HFFc6 (cell line): ENCODE results near the gene RUBCN. TPM values are rescaled to one million over a fixed set of nuclear protein-coding genes. Genes with fewer than 3 reads are reported as not detected.

Experiments used
- DNase-seq: peaks from one replicate; pipeline ENCODE4 v3.0.0-alpha.2; 2018
- H3K27ac Mint-ChIP-seq: 2 replicates; pipeline ENCODE4 v1.8.0; 2020; ENCODE audit warnings: mild to moderate bottlenecking, mixed read lengths
- H3K27me3 Mint-ChIP-seq: 2 replicates; pipeline ENCODE4 v1.8.0; 2021; ENCODE audit warnings: mild to moderate bottlenecking, moderate library complexity, mixed read lengths; ENCODE audit not compliant: insufficient read depth
- H3K36me3 Mint-ChIP-seq: 2 replicates; pipeline ENCODE4 v1.8.0; 2021; ENCODE audit warnings: low read depth, mixed read lengths
- H3K4me1 Mint-ChIP-seq: 2 replicates; pipeline ENCODE4 v1.8.0; 2020; ENCODE audit warnings: low read depth, mixed read lengths
- H3K4me3 Mint-ChIP-seq: 2 replicates; pipeline ENCODE4 v1.8.0; 2020; ENCODE audit warnings: mild to moderate bottlenecking, moderate library complexity, mixed read lengths
- H3K9me3 Mint-ChIP-seq: 2 replicates; pipeline ENCODE4 v1.8.0; 2020; ENCODE audit warnings: mild to moderate bottlenecking, mixed read lengths
- total RNA-seq, 6 experiments: library from RNA; stranded (reverse); fragmentation: NEBNext Ultra II Directional; extraction: Animal tissue kit (Norgen Biotek cat#: 25700); gene quantifications; 2 replicates in 1 of 6; 3 replicates in 5 of 6; pipeline ENCODE4 v1.2.3, GENCODE V29; 2021
- TF ChIP-seq, protein P1 (sequence below): fragments of 200-600 bp; sonication (generic); IDR thresholded peaks from 2 replicates; pipeline ENCODE4 v1.5.0; 2021; ENCODE audit warnings: antibody characterized with exemption, mild to moderate bottlenecking

RUBCN gene
- total RNA-seq, 6 experiments from 2014 or later: 27.0 to 30.4 (median 29.4) TPM

- Mint-ChIP-seq H3K27ac (no peak overlapping the region), H3K36me3 (peaks cover 54% of the 10 kb centered on the region), H3K4me3 (no peak overlapping the region), H3K9me3 (no peaks in the 10 kb centered on the region), H3K4me1 (peaks cover 22% of the 10 kb centered on the region), H3K27me3 (no peaks in the 10 kb centered on the region; the same call in 1 of the 2 replicates)
- no peak for DNase-seq
- TF ChIP-seq, protein P1, sequence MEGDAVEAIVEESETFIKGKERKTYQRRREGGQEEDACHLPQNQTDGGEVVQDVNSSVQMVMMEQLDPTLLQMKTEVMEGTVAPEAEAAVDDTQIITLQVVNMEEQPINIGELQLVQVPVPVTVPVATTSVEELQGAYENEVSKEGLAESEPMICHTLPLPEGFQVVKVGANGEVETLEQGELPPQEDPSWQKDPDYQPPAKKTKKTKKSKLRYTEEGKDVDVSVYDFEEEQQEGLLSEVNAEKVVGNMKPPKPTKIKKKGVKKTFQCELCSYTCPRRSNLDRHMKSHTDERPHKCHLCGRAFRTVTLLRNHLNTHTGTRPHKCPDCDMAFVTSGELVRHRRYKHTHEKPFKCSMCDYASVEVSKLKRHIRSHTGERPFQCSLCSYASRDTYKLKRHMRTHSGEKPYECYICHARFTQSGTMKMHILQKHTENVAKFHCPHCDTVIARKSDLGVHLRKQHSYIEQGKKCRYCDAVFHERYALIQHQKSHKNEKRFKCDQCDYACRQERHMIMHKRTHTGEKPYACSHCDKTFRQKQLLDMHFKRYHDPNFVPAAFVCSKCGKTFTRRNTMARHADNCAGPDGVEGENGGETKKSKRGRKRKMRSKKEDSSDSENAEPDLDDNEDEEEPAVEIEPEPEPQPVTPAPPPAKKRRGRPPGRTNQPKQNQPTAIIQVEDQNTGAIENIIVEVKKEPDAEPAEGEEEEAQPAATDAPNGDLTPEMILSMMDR: no peak
Measured at GRCh38 chr3:197697355-197697754, 39.3 kb downstream of the RUBCN start.

GRCh38 chr3:197694251-197694650, 42.5 kb downstream of the RUBCN start:
- no peak for DNase-seq
- TF ChIP-seq, protein P1: no peak
- Mint-ChIP-seq H3K36me3 (peaks cover 57% of the 10 kb centered on the region), H3K4me3 (no peak overlapping the region), H3K4me1 (peaks cover 7% of the 10 kb centered on the region; the same call in 1 of the 2 replicates), H3K27me3 (no peaks in the 10 kb centered on the region; the same call in 1 of the 2 replicates), H3K27ac (no peak overlapping the region), H3K9me3 (no peaks in the 10 kb centered on the region)

- Mint-ChIP-seq H3K36me3 (peaks cover 50% of the 10 kb centered on the region), H3K27ac (no peak overlapping the region), H3K4me3 (no peak overlapping the region), H3K4me1 (peaks cover 7% of the 10 kb centered on the region; the same call in 1 of the 2 replicates), H3K27me3 (no peaks in the 10 kb centered on the region; the same call in 1 of the 2 replicates), H3K9me3 (no peaks in the 10 kb centered on the region)
- TF ChIP-seq, protein P1: no peak
- no peak for DNase-seq
Measured at GRCh38 chr3:197692641-197693040, 44.1 kb downstream of the RUBCN start.

- Mint-ChIP-seq H3K27ac (no peak overlapping the region), H3K27me3 (no peaks in the 10 kb centered on the region), H3K9me3 (no peaks in the 10 kb centered on the region), H3K4me1 (peaks cover 7% of the 10 kb centered on the region; the same call in 1 of the 2 replicates), H3K4me3 (no peak overlapping the region), H3K36me3 (peaks cover 37% of the 10 kb centered on the region)
- no peak for DNase-seq
- TF ChIP-seq, protein P1: no peak
Measured at GRCh38 chr3:197690754-197691153, 46.0 kb downstream of the RUBCN start.

GRCh38 chr3:197687570-197687969, 49.1 kb downstream of the RUBCN start:
- H3K27ac Mint-ChIP-seq: no peak overlapping the region
- peaks cover 27% of the 10 kb centered on the region for H3K36me3 Mint-ChIP-seq
- H3K9me3 Mint-ChIP-seq: no peaks in the 10 kb centered on the region
- no peak for DNase-seq
- H3K4me3 Mint-ChIP-seq: no peak overlapping the region
- H3K27me3 Mint-ChIP-seq: no peaks in the 10 kb centered on the region
- TF ChIP-seq, protein P1: no peak
- H3K4me1 Mint-ChIP-seq: peaks cover under 1% of the 10 kb centered on the region; the same call in 1 of the 2 replicates

- H3K9me3 Mint-ChIP-seq: no peaks in the 10 kb centered on the region
- H3K36me3 Mint-ChIP-seq: peaks cover 28% of the 10 kb centered on the region
- H3K27me3 Mint-ChIP-seq: no peaks in the 10 kb centered on the region
- no peaks in the 10 kb centered on the region for H3K4me1 Mint-ChIP-seq
- H3K27ac Mint-ChIP-seq: no peak overlapping the region
- DNase-seq: no peak
- TF ChIP-seq, protein P1: no peak
- H3K4me3 Mint-ChIP-seq: no peak overlapping the region
Measured at GRCh38 chr3:197686899-197687298, 49.8 kb downstream of the RUBCN start.
